Measurements from ENCODE around the gene PDZRN3.

Gene PDZRN3

GRCh38 chr3:73633453-73633852 is 8.7 kb upstream of the PDZRN3 start:
- no peak for DNase-seq (ENCODE audit: low read depth in 1 of 2, low spot score in 1 of 2)
- H3K4me3 ChIP-seq (replicated peaks; ENCODE audit: insufficient read depth, low read length), result no peak overlapping the region
- H3K27ac ChIP-seq (replicated peaks), result no peak overlapping the region
- H3K27me3 ChIP-seq (ENCODE audit: insufficient read depth, poor library complexity, severe bottlenecking), result no peaks in the 10 kb centered on the region
- no peak for TF ChIP-seq CTCF (IDR thresholded peaks at IDR 0.05; ENCODE audit: insufficient read depth, low read length)
- no peak for TF ChIP-seq GABPA (IDR thresholded peaks at IDR 0.05; ENCODE audit: low read depth)
- no peak for TF ChIP-seq POLR2AphosphoS5 (IDR thresholded peaks at IDR 0.05; ENCODE audit: low read depth)
- no peak for TF ChIP-seq REST (IDR thresholded peaks at IDR 0.05; ENCODE audit: insufficient replicate concordance, low read depth)
- no peak for TF ChIP-seq SPI1 (IDR thresholded peaks at IDR 0.05; ENCODE audit: borderline replicate concordance, low read depth)

DNA sequence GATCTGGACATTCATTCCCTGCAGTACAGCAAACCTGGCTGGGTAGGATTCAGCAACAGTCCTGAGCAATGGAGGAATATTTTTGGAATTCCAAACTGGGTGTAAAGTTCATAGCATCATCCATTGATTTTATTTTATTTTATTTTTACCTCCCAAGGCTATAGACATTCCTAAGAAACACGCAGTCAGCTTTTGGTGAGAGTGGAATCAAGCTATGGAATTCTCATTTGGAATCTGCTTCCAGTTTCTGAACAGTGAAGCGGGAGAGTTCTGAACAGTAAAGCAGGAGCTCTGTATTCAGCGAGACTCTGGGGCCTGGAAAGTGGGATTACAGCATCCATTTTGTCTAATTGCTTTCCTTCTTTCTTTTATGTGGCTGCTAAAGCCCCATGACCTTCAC is 1.4 kb upstream of the PDZRN3 start:
- TF ChIP-seq GABPA (IDR thresholded peaks at IDR 0.05; ENCODE audit: low read depth), result no peak
- no peak for DNase-seq (ENCODE audit: low read depth in 1 of 2, low spot score in 1 of 2)
- Histone ChIP-seq H3K27ac (replicated peaks) (no peak overlapping the region), H3K27me3 (ENCODE audit: insufficient read depth, poor library complexity, severe bottlenecking) (peaks cover 14% of the 10 kb centered on the region), H3K4me3 (replicated peaks; ENCODE audit: insufficient read depth, low read length) (no peak overlapping the region)

GRCh38 chr3:73624017-73624820 is 522 bp downstream of the PDZRN3 start:
- no peak for TF ChIP-seq CTCF (IDR thresholded peaks at IDR 0.05; ENCODE audit: insufficient read depth, low read length)
- TF ChIP-seq SPI1 (IDR thresholded peaks at IDR 0.05; ENCODE audit: borderline replicate concordance, low read depth), result no peak
- no peak for TF ChIP-seq GABPA (IDR thresholded peaks at IDR 0.05; ENCODE audit: low read depth)
- TF ChIP-seq POLR2AphosphoS5 (IDR thresholded peaks at IDR 0.05; ENCODE audit: low read depth), result no peak
- TF ChIP-seq REST (IDR thresholded peaks at IDR 0.05; ENCODE audit: insufficient replicate concordance, low read depth), result no peak
- DNase-seq (ENCODE audit: low read depth in 1 of 2, low spot score in 1 of 2), result no peak
- Histone ChIP-seq H3K27me3 (ENCODE audit: insufficient read depth, poor library complexity, severe bottlenecking) (peaks cover 14% of the 10 kb centered on the region), H3K27ac (replicated peaks) (no peak overlapping the region), H3K4me3 (replicated peaks; ENCODE audit: insufficient read depth, low read length) (no peak overlapping the region)

GRCh38 chr3:73623346-73623745 is 1.4 kb downstream of the PDZRN3 start:
- Histone ChIP-seq H3K27ac (replicated peaks) (no peak overlapping the region), H3K27me3 (ENCODE audit: insufficient read depth, poor library complexity, severe bottlenecking) (peaks cover 14% of the 10 kb centered on the region), H3K4me3 (replicated peaks; ENCODE audit: insufficient read depth, low read length) (no peak overlapping the region)
- no peak for TF ChIP-seq SPI1 (IDR thresholded peaks at IDR 0.05; ENCODE audit: borderline replicate concordance, low read depth)
- TF ChIP-seq CTCF (IDR thresholded peaks at IDR 0.05; ENCODE audit: insufficient read depth, low read length), result no peak
- no peak for TF ChIP-seq REST (IDR thresholded peaks at IDR 0.05; ENCODE audit: insufficient replicate concordance, low read depth)
- TF ChIP-seq POLR2AphosphoS5 (IDR thresholded peaks at IDR 0.05; ENCODE audit: low read depth), result no peak
- TF ChIP-seq GABPA (IDR thresholded peaks at IDR 0.05; ENCODE audit: low read depth), result no peak
- no peak for DNase-seq (ENCODE audit: low read depth in 1 of 2, low spot score in 1 of 2)
